AG04449 (cell line): ENCODE results near the gene HPSE2.

Source experiments
- CTCF ChIA-PET: fragments of 350-600 bp; formaldehyde crosslinking; extraction: SDS; loops from one replicate; lab custom pipeline; 2021; ENCODE audit warnings: antibody characterized with exemption; lab: Yijun Ruan, JAX
- POLR2A ChIA-PET: fragments of 400-600, 350-600 bp; formaldehyde crosslinking; extraction: SDS; loops from one replicate; lab custom pipeline; 2020; ENCODE audit warnings: antibody characterized with exemption, inconsistent platforms; lab: Yijun Ruan, JAX
- DNase-seq: peaks from one replicate; pipeline ENCODE4 v3.0.0-alpha.2; 2010; ENCODE audit warnings: low read depth, low spot score
- H3K4me3 ChIP-seq: 2 replicates; pipeline ENCODE4 v1.5.1; 2011; ENCODE audit warnings: low read depth, mild to moderate bottlenecking, control low read depth, low read length
- TF ChIP-seq, protein P1 (sequence below): IDR thresholded peaks from one replicate; pipeline ENCODE4 v1.5.1; 2011; ENCODE audit warnings: mild to moderate bottlenecking, moderate library complexity, low read length, control low read depth, inconsistent platforms; ENCODE audit not compliant: insufficient read depth; ENCODE audit errors: missing control alignments

HPSE2 gene

DNA sequence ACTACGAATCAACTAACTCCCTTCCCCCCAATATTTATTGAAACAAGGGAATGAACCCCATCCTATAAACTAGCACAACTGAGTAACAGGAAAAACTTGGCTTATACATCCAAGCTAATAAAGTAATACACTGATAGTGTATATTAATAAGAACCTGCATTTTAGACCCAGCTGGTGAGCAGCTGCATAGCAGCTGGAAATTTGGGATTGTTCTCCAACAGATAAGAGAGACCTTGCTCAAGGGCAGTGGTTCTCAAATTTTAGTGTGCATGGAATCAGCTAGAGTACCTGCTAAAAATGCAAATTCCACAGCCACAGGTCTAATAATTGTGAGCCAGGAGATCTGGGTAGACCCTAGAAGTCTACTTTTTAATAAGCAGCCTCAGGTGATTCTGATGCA lies 404.3 kb downstream of the HPSE2 start:
- ChIA-PET POLR2A (no interaction called here), CTCF (no interaction called here)

DNA sequence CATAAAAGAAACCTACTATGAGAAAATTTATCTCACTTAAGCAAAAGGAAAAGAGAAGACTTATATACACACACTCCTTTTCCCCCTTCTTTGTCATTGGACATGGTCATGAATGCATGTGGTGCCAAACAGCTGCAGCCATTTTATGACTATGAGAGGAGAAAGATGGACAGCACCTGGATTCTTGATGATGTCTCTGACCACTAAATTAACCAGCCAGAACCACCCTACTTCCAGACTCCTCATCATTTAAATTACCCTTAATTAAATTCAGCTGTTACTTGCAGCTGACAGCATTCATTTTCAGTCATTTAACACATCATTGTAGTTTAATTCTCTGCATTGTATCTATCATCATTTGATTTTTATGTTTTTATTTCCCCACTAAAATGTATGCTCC lies 409.9 kb downstream of the HPSE2 start:
- CTCF ChIA-PET, result no interaction called here
- TF ChIP-seq, protein P1, sequence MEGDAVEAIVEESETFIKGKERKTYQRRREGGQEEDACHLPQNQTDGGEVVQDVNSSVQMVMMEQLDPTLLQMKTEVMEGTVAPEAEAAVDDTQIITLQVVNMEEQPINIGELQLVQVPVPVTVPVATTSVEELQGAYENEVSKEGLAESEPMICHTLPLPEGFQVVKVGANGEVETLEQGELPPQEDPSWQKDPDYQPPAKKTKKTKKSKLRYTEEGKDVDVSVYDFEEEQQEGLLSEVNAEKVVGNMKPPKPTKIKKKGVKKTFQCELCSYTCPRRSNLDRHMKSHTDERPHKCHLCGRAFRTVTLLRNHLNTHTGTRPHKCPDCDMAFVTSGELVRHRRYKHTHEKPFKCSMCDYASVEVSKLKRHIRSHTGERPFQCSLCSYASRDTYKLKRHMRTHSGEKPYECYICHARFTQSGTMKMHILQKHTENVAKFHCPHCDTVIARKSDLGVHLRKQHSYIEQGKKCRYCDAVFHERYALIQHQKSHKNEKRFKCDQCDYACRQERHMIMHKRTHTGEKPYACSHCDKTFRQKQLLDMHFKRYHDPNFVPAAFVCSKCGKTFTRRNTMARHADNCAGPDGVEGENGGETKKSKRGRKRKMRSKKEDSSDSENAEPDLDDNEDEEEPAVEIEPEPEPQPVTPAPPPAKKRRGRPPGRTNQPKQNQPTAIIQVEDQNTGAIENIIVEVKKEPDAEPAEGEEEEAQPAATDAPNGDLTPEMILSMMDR, result no peak
- no peak for DNase-seq
- POLR2A ChIA-PET, result no interaction called here
- H3K4me3 ChIP-seq, result no peak overlapping the region

More for the DNA sequence above, 404.3 kb downstream of the HPSE2 start:
- no peak overlapping the region for H3K4me3 ChIP-seq
- TF ChIP-seq, protein P1, result no peak
- DNase-seq, result no peak

DNA sequence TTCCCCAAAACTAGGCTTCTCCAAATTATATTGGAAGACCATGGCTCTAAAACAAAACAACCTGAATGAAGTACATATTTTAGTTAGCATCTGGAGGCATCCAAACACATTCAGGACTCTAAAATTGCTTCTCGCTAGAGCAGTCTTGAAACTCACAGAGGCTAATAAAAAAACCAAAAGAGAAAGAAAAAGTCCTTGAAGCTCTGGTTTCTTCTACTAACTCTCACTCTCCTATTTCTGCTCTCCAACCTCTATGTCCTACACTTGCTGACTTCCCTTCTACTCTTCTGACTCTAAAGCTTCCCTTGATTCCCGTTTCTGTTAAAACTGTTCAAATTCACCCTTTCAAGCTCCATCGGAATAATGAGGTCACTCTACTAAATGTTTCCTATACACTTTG lies 418.3 kb downstream of the HPSE2 start:
- CTCF ChIA-PET, result no interaction called here
- POLR2A ChIA-PET, result no interaction called here
- TF ChIP-seq, protein P1, result no peak
- no peak for DNase-seq
- H3K4me3 ChIP-seq, result no peak overlapping the region

DNA sequence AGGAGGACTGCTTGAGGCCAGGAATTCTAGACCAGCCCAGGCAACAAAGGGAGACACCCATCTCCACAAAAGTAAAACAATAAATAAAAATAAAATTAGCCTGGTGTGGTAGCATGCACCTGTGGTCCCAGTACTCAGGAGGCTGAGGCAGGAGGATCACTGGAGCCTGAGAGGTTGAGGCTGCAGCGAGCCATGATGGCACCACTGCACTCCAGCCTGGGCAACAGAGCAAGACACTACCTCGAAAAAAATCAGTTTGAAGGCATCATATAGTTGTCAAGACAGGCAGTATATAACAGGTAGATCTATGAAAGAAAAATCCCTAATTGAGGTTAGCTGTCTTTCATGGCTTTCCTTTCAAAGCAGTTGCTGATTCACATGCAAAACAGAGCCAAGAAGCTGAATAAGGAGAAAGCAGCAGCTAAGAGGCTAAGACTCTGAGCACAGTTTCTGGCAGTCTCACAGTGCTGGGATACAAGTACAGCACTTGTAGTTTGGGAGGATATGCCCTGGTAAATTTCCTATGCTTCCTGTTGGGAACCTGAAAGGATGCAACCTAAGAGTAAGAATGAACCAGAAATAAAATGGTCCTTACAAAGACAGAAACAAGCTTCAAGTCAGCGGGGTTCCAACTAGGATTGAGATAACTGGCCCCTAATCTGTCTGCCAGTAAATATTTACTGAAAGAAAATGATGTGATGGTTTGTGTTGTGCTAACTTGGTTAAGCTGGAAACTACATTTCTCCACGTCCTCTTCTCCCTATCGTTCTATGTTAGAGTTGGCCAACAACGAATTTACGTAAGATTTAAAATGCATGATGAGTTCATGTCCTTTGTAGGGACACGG lies 420.4 kb downstream of the HPSE2 start:
- ChIA-PET CTCF (no interaction called here), POLR2A (no interaction called here)
- H3K4me3 ChIP-seq, result no peak overlapping the region
- TF ChIP-seq, protein P1, result no peak
- DNase-seq, result no peak

DNA sequence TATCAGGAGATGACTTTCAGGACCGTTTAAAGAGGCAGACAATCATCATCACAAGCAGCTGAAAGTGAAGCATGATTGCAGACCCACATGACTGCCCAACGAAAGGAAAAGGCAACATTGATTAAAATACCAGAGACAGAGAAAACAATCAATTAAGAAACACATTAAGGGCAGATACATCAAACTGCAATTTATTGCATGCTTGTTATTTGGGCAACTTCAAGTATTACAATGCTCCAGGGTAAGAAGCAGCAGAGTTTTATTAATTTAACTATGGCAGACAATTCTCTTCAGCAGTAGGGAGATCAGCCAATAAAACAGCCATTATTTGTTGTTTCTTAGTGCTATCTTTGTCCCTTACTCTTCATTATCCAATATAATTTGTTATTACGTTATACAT lies 421.2 kb downstream of the HPSE2 start:
- ChIA-PET CTCF (no interaction called here), POLR2A (no interaction called here)
- TF ChIP-seq, protein P1, result no peak
- no peak for DNase-seq
- no peak overlapping the region for H3K4me3 ChIP-seq

DNA sequence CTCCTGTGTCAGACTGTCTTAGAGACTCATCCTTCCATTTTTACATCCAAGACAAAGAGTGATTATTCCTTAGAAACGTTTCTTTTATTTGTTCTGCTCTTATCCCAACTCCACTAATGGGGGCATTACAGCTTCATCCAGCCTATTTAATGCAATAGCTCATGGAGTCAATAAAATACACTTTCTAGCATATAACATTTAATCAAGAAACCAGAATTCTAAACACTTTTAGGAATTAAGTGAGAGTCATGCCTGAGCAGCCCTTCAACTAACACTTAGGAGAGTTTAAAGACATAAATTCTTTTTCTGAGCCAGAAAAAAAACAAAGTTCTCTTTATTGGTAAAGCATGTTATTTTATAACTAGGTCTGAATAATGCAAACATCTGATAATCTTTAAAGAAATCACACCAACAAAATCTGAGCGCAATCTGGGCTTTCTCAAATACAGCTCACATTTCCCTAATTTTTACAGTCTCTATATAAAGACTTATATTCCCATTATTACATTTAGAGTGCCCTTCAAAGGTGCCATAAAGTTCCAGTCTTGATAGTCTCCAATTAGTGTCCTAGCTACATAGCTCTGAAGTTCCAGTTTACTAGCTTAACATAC lies 427.3 kb downstream of the HPSE2 start:
- TF ChIP-seq, protein P1, result no peak
- H3K4me3 ChIP-seq, result no peak overlapping the region
- ChIA-PET CTCF (no interaction called here), POLR2A (no interaction called here)
- DNase-seq, result no peak
